ENCODE data around the gene IFITM1. TPM values are rescaled to one million over a fixed set of nuclear protein-coding genes. Genes with fewer than 3 reads are reported as not detected.
A peak's percentile ranks its signal among the peaks of the same experiment; 100 is the strongest.

Gene IFITM1
- total and polyA plus RNA-seq, 2 experiments from 2014 or later, result 72.7 to 180 TPM

GRCh38 chr11:269146-269890, 44.5 kb upstream of the IFITM1 start:
- in situ Hi-C loops (cut with MboI), result no loop called here

DNA sequence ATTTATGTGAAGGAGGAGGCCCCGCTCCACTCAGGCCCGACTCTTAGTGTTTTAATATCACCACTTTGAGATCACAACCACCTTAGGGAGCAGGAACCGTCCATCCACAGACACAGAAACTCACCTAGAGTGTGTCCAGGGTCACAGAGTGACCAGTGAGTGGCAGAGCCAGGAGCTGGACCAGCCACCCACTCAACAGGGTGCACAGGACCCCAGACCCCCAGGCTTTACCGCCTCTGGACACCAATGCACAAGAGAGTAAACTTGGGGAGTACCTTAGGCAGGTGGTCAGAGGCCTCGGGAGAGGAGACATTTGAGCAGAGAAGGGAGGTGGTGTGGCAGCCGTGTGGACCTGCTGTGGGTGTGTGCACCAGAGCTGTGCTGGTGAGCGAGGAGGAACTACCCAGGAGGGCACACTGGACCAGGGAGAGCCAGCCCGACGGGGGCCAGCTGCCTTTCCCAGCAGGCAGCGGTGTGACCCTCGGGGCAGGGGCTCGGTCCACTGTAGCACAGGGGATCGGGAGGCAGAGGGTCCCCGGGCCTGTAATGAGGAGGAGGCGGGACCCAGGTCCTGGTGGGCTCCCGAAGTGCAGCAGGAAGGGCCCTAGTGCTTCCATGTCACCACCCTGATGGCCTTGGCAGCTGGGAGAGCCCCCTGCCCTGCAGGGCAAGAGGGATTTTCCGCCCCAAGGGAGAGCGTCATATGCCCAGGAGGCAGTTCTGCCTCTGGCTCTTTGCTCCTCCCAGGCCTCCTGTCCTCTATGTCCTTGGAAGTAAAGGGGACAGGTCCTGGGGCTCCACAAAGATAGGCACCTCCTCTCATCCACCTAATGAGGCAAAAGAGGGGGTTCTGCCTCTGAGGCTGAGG, 43.2 kb upstream of the IFITM1 start:
- 0 out of 2 replicates have a peak, but pooled peaks cover 5% of the 10 kb centered on the region for H3K27me3 ChIP-seq (replicated peaks; ENCODE audit: insufficient read depth)
- no peak overlapping the region for H2AFZ ChIP-seq
- WGBS, 2 experiments (ENCODE audit: low coverage in 1 of 2, low lambda C conversion rate in 2 of 2, missing lambda C conversion rate in 2 of 2), result 61 to 69% methylated on average over 17 to 18 of the region's 18 CpGs
- H3K36me3 ChIP-seq (ENCODE audit: low read depth), result no peaks in the 10 kb centered on the region
- H3K4me1 ChIP-seq (ENCODE audit: insufficient read depth), result no peaks in the 10 kb centered on the region
- H4K20me1 ChIP-seq (ENCODE audit: insufficient read depth), result no peaks in the 10 kb centered on the region
- H3K79me2 ChIP-seq (ENCODE audit: insufficient read depth), result no peaks in the 10 kb centered on the region
- H3K9me3 ChIP-seq (ENCODE audit: low read depth), result no peaks in the 10 kb centered on the region
- H3F3A ChIP-seq (ENCODE audit: insufficient read depth), result peaks cover 4% of the 10 kb centered on the region
- no peak overlapping the region for H3K4me3 ChIP-seq
- no peak for DNase-seq
- no peaks in the 10 kb centered on the region for H3K9me2 ChIP-seq (ENCODE audit: insufficient read depth)
- no peak overlapping the region for H3K4me2 ChIP-seq (ENCODE audit: unreplicated experiment)
- no peak overlapping the region for H3K27ac ChIP-seq
- in situ Hi-C loops (cut with MboI), result no loop called here
- no peak overlapping the region for H3K9ac ChIP-seq
- TF ChIP-seq EZH2 (IDR thresholded peaks at IDR 0.05; ENCODE audit: insufficient read depth, poor library complexity, severe bottlenecking) (no peak), EZH2phosphoT487 (IDR thresholded peaks at IDR 0.05; ENCODE audit: insufficient read depth, low read depth) (no peak)

More at GRCh38 chr11:269146-269890, 44.5 kb upstream of the IFITM1 start:
- Histone ChIP-seq H3K27ac (no peak overlapping the region), H3K4me3 (peak overlapping the region; percentile 27), H3K36me3 (ENCODE audit: low read depth) (no peaks in the 10 kb centered on the region), H3K79me2 (ENCODE audit: insufficient read depth) (no peaks in the 10 kb centered on the region), H3K27me3 (replicated peaks; ENCODE audit: insufficient read depth) (no peaks in the 10 kb centered on the region), H3K9ac (0 out of 2 replicates have a peak overlapping the region, but pooled peaks have one; percentile 7), H3K9me3 (ENCODE audit: low read depth) (no peaks in the 10 kb centered on the region), H3F3A (ENCODE audit: insufficient read depth) (peaks cover 4% of the 10 kb centered on the region), H3K9me2 (ENCODE audit: insufficient read depth) (no peaks in the 10 kb centered on the region), H2AFZ (peak overlapping the region; percentile 8), H4K20me1 (ENCODE audit: insufficient read depth) (no peaks in the 10 kb centered on the region), H3K4me2 (ENCODE audit: unreplicated experiment) (peak overlapping the region; percentile 61), H3K4me1 (ENCODE audit: insufficient read depth) (no peaks in the 10 kb centered on the region)
- 43 to 46% methylated on average over 21 of the region's 21 CpGs for WGBS, 2 experiments (ENCODE audit: low coverage in 1 of 2, low lambda C conversion rate in 2 of 2, missing lambda C conversion rate in 2 of 2)
- TF ChIP-seq EZH2 (IDR thresholded peaks at IDR 0.05; ENCODE audit: insufficient read depth, poor library complexity, severe bottlenecking) (no peak), EZH2phosphoT487 (IDR thresholded peaks at IDR 0.05; ENCODE audit: insufficient read depth, low read depth) (no peak)
- DNase-seq, result peak; percentile 54

GRCh38 chr11:271319-271715, 42.5 kb upstream of the IFITM1 start:
- Histone ChIP-seq H3K79me2 (ENCODE audit: insufficient read depth) (no peaks in the 10 kb centered on the region), H2AFZ (no peak overlapping the region), H3K27ac (no peak overlapping the region), H3F3A (ENCODE audit: insufficient read depth) (peaks cover 4% of the 10 kb centered on the region), H3K4me2 (ENCODE audit: unreplicated experiment) (no peak overlapping the region), H3K4me3 (no peak overlapping the region), H3K36me3 (ENCODE audit: low read depth) (no peaks in the 10 kb centered on the region), H3K9me3 (ENCODE audit: low read depth) (no peaks in the 10 kb centered on the region), H3K4me1 (ENCODE audit: insufficient read depth) (no peaks in the 10 kb centered on the region), H3K9ac (no peak overlapping the region), H3K9me2 (ENCODE audit: insufficient read depth) (no peaks in the 10 kb centered on the region), H4K20me1 (ENCODE audit: insufficient read depth) (no peaks in the 10 kb centered on the region), H3K27me3 (replicated peaks; ENCODE audit: insufficient read depth) (peaks cover 11% of the 10 kb centered on the region; the same call in 1 of the 2 replicates)
- 75 to 83% methylated on average over 8 of the region's 8 CpGs for WGBS, 2 experiments (ENCODE audit: low coverage in 1 of 2, low lambda C conversion rate in 2 of 2, missing lambda C conversion rate in 2 of 2)
- no peak for TF ChIP-seq EZH2phosphoT487 (IDR thresholded peaks at IDR 0.05; ENCODE audit: insufficient read depth, low read depth)
- TF ChIP-seq EZH2 (IDR thresholded peaks at IDR 0.05; ENCODE audit: insufficient read depth, poor library complexity, severe bottlenecking), result no peak
- no peak for DNase-seq
- in situ Hi-C loops (cut with MboI), result no loop called here

- Histone ChIP-seq H3K9ac (no peak overlapping the region), H4K20me1 (ENCODE audit: insufficient read depth) (no peaks in the 10 kb centered on the region), H3K27ac (no peak overlapping the region), H3K79me2 (ENCODE audit: insufficient read depth) (no peaks in the 10 kb centered on the region), H2AFZ (no peak overlapping the region), H3K9me3 (ENCODE audit: low read depth) (no peaks in the 10 kb centered on the region), H3K4me3 (no peak overlapping the region), H3K27me3 (replicated peaks; ENCODE audit: insufficient read depth) (peaks cover 12% of the 10 kb centered on the region; the same call in 1 of the 2 replicates), H3F3A (ENCODE audit: insufficient read depth) (peaks cover 4% of the 10 kb centered on the region), H3K4me2 (ENCODE audit: unreplicated experiment) (no peak overlapping the region), H3K9me2 (ENCODE audit: insufficient read depth) (no peaks in the 10 kb centered on the region), H3K4me1 (ENCODE audit: insufficient read depth) (no peaks in the 10 kb centered on the region), H3K36me3 (ENCODE audit: low read depth) (no peaks in the 10 kb centered on the region)
- no peak for DNase-seq
- 70% methylated on average over 19 to 21 of the region's 22 CpGs for WGBS, 2 experiments (ENCODE audit: low coverage in 1 of 2, low lambda C conversion rate in 2 of 2, missing lambda C conversion rate in 2 of 2)
- in situ Hi-C loops (cut with MboI), result no loop called here
- TF ChIP-seq EZH2phosphoT487 (IDR thresholded peaks at IDR 0.05; ENCODE audit: insufficient read depth, low read depth) (no peak), EZH2 (IDR thresholded peaks at IDR 0.05; ENCODE audit: insufficient read depth, poor library complexity, severe bottlenecking) (no peak)
Observed at GRCh38 chr11:272195-272930, 41.5 kb upstream of the IFITM1 start.
